Keratinocyte (primary cell): ENCODE results near the gene EDC4.

ENCODE experiments used
- CTCF ChIP-seq, 3 experiments: IDR thresholded peaks in 1 of 3; conservative IDR thresholded peaks in 1 of 3; optimal IDR thresholded peaks in 1 of 3; 2 replicates in 2 of 3; 3 replicates in 1 of 3; pipeline versions ENCODE3 to v1.5.1; 2011; ENCODE audit warnings: low read length in 3 of 3, mild to moderate bottlenecking in 3 of 3, moderate library complexity in 2 of 3, control low read depth in 1 of 3, inconsistent platforms in 1 of 3; ENCODE audit not compliant: insufficient read depth in 2 of 3; ENCODE audit errors: extremely low read depth in 1 of 3
- EZH2 ChIP-seq: IDR thresholded peaks from one replicate; pipeline ENCODE4 v1.6.1; 2012; ENCODE audit warnings: inconsistent platforms, mild to moderate bottlenecking, low read length, moderate library complexity

DNA sequence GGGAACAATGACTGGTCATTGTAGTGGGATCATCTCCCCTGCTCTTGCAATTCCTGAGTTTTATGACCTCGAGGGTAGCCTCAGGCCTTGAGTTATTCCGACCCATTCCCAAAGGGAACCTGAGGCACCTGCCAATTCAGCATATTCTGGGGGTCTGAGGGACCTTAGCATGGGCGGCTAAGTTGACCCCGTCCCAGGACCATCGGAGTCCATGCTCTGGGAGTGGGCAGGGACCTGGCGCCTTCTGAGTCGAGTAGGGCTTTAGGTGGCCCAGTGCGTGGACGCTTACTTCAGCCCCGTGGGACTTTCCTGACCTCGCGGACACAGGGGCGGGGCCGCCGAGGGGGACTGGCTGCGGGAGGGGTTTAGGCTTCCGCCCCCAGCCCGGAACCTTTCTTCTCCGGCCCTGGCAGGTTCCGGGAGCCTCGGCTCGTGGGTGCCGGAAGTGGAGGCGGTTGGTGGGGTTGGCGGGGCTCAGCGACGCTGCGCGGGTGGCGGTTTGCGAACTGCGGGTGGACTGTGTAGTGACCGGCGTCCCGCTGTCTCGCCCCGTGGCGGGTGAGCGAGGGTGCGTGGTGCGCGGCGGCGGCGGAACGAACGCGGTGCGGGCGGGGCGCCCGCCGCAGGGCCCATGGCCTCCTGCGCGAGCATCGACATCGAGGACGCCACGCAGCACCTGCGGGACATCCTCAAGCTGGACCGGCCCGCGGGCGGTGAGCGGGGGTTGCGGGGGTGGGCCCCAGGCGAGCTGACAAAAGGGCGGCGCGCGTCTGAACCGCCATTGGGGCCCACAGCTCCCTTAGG, at the start of gene EDC4:
- TF ChIP-seq CTCF (optimal IDR thresholded peaks at IDR 0.05 in 1 of 3, IDR thresholded peaks at IDR 0.05 in 1 of 3, conservative IDR thresholded peaks at IDR 0.05 in 1 of 3; ENCODE audit: extremely low read depth in 1 of 3, insufficient read depth in 2 of 3, low read length in 3 of 3) (no peak), EZH2 (no peak)
